NCI-H460 (cell line): ENCODE measurements around the gene SCAMP4. TPM values are rescaled to one million over a fixed set of nuclear protein-coding genes. Genes with fewer than 3 reads are reported as not detected.

Experiments used
- DNase-seq: peaks from one replicate; pipeline ENCODE4 v3.0.0-alpha.2; 2016; ENCODE audit warnings: low read depth; ENCODE audit errors: extremely low read depth
- polyA plus RNA-seq: library from polyadenylated mRNA; depleted of rRNA; stranded (reverse); fragments of >200 nt; gene quantifications from 2 replicates; pipeline ENCODE4 v1.2.3, GENCODE V29; 2014; cell fraction: nucleus; rRNA removed
- total RNA-seq: library from RNA; depleted of rRNA; stranded (reverse); fragments of >200 nt; shearing (Covaris generic); gene quantifications from 2 replicates; pipeline ENCODE4 v1.2.3, GENCODE V29; 2014; rRNA removed

Gene SCAMP4
- 27.5 and 32.0 TPM in 2 replicates for total RNA-seq
- 38.4 and 58.4 TPM in 2 replicates for polyA plus RNA-seq

GRCh38 chr19:1905110-1905862 lies at the start of gene SCAMP4, which contains the start of gene ADAT3:
Gene SCAMP4 (plus strand): TSS chr19:1905399. CDS start chr19:1915020, 9,621 bp downstream.
Gene ADAT3 (plus strand): TSS chr19:1905399. CDS start chr19:1912048, 6,649 bp downstream.
- peak; percentile 96 for DNase-seq

DNA sequence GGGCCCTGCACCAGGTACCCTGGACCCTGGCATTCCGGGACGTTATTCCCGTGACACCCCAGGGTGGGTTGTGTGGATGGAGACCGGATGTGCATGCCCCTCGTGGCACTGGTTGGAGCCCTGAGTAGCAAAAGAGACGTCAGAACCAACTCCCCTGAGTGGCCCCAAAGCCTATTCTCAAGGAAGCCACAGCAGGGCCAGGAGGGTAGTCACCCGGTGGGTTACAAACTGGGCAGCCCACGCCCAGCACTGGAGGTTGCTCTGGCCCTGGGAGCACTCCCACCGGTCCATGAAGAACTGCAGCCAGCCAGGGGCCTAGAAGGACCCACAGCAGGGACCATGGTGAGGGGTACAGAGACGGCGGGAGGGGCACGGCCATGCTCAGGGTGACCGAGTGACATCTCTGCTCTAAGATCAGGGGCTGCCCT lies 49.4 kb upstream of the SCAMP4 start:
- no peak for DNase-seq

GRCh38 chr19:1856345-1856697 lies 48.9 kb upstream of the SCAMP4 start:
- DNase-seq, result no peak

DNA sequence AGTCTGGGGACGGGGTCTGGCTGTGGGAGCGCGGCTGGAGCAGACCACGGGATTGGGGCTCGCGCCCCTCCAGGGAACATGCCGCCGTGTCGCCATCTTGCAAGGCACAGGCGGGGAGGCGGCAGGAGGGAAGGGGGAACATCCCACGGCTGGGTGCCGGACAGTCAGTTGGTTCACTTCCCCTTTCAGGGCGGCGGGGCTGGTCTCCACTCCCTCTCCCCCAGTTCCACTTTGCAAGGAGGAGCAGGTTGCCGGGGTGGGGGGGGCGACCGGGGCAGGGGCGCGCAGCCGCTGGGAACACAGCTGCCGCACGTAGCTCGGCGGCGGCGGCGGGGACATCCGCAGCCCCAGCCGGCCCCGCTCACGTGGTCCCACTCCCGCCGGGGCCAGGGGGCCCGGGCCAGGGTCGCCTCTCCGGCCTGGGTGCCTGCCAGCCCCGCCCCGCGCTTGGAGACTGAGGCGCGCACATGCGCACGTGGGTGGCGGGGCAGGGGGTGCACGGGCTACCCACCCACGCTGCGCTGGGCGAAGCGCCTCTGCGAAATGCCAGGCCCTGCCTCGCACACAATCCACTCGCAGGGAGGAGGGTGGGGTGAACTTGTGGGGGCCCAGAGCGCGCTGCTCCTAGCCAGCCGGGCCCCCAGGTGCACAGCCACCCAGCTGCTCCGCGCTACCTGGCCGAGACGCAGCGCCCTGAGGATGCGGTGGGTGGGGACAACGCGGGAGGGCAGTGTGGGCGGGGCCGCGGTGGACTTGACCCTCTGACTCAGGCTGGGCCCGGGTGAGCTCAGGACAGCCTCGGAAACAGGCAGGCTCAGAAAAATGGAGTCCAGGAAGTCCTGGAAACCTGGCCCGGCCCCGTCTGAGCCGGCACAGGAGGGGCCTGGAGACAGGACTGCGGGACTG lies 48.2 kb upstream of the SCAMP4 start:
- no peak for DNase-seq

- no peak for DNase-seq
Measured at GRCh38 chr19:1857648-1858326, 47.4 kb upstream of the SCAMP4 start.

DNA sequence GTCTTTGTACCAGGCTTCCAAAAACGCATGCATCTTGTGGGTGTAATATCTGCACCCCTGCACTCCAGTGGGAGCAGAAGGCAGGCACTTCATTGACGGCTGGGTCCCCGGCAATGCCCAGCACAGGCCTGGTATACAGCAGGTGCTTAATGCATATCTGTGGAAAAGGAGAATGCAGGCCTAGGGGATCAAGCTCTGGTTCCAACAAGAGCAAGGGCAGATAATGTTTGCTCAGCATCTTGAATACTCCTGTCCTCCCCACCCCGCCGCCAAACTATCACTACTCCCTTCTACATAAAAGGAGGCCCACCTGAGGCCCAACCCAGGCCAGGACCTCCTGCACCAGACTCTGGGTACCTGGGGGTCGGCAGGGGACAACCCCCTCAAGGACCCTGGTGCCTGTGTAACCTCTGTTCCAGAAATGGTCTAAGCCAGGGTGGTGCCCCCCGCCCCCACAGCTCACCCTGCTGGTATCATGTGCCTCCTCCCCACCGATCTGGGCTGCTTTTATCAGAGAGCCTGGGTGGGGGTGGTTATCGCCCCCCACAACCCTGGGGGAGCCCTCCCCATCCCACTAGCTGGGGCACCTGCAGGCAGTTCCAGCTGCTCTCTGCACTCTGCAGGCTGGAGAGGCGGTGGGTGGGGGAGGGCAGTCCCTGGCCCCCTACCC lies 46.7 kb upstream of the SCAMP4 start:
- no peak for DNase-seq

DNA sequence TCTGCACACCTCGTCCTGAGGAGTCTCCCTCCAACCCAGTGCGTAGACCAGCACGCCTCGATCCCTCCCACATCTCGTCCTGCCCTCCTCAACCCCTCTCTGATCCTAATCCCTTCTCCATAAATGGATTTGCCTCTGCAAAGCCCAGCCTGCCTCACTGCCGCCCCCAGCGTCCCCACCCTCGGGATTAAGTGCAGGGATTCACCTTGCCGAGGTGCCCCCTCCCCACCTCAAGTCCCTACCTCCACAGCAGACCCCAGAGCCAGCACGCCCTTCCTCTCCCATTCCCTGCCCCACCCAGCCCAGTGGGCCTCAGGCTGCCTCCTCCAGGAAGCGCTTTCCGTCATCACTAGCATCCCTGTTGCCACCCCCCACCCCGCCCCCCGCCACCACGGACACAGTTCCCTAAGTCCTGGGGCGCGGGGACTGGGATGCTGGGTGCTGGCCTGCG lies 45.8 kb upstream of the SCAMP4 start:
- no peak for DNase-seq

- DNase-seq, result no peak
Measured at GRCh38 chr19:1860042-1860775, 45.0 kb upstream of the SCAMP4 start.

GRCh38 chr19:1860821-1861598 lies 44.2 kb upstream of the SCAMP4 start:
- DNase-seq, result no peak

GRCh38 chr19:1861599-1862031 lies 43.6 kb upstream of the SCAMP4 start:
- no peak for DNase-seq

DNA sequence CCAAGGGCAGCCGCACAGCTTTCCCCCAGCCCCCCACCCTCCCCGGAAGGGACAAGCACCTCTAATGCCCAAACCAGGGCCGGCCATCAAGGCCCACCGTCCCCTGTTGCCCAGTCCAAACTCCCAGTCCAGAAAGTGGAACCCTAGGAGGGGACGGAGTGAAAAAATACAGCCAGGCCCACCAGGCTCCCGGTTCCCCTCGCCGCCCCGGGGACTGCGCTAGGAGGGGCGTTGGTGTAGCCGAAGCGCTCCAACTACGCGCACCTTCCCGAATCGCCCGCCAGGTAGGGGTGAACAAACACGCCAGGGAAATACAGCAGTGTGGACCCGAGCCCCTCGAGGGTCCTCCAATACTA lies 43.2 kb upstream of the SCAMP4 start:
- no peak for DNase-seq

DNA sequence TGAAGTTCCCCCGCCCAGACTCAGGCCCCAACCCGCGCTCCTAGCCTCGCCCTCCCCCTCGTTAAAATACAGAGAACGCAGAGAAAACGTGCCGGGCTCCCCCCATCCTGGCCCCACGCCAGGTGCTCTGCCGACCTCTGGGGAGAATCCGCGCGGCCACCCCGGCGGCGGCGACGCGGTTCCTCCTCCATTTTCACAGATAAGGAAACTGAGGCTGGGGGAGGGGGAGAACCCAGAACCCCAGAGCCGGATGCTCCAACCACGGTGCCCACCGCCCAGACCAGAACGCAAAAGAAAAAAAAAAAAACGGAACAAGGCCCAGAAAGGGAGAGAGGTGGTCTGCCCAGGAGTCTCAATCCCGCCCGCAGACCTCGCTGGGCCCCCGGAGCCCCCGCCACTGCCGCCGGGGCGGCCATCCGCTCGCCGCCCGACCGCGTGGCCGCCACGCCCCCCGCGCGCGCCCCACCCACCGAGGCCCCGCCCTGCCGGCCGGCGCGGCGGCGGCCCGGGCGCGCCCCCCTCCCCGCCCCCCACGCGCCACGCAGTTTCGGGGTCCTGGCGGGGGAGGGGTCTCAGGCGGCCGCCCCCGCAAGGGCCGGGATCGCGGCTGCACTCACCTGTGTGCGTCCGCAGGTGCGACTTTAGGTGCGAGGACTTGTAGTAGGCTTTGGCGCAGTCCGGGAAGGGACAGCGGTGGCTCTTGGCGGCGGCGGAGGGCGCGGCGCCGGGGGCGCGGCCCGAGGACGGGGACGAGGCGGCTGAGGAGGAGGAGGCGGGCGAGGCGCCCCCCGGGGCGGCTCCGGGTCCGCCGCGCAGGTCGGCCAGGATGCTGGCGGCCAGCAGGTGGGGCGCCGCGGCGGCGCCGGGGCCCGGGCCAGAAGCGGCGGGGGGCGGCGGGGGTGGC lies 42.5 kb upstream of the SCAMP4 start:
- no peak for DNase-seq

- DNase-seq, result no peak
Measured at GRCh38 chr19:1863328-1863637, 41.9 kb upstream of the SCAMP4 start, which contains the start of gene KLF16. Gene KLF16 (minus strand): TSS chr19:1863579. CDS start chr19:1863497, 82 bp downstream.

GRCh38 chr19:1863638-1864479 lies 41.3 kb upstream of the SCAMP4 start:
- DNase-seq, result peak; percentile 87

DNA sequence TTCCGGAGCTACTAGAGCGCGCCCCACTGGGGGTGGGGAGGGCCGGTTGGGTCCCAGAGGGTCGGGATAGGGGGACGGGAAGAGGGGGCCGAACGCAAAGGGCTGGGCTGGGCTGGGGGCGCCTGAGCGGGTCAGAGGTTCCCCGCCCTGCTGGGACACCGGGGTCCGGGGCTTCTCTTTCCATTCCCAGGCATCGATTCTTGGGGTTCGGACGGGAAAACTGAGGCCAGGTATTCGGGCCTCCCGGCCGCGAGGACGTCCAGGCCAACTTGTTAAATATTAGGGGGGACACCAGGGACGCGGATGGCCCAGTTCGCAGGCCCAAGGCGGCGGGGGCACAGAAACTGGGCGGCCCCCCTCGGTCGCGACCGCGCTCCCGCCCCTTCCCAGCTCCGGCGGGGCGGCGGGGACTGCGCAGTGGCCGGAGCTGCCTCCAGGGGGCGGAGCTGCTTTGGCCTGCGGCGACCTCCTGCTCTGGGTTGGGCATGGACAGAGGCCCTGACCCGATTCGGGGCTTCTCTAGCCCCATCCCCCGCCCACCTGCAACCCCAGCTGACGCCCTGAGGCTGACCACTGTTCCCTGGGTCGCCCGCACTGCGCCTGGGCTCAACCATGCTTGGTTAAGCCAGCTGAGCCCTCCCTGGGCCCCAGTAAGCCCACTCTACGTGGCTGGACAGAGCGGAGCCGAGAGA lies 40.6 kb upstream of the SCAMP4 start:
- DNase-seq, result no peak
